H1 (cell line): ENCODE data around the gene CLGN. TPM values are rescaled to one million over a fixed set of nuclear protein-coding genes. Genes with fewer than 3 reads are reported as not detected.

ENCODE experiments used
- CTCF ChIA-PET: fragments of 300-600 bp; sonication (Branson Sonifier 250); formaldehyde crosslinking; loops from one replicate; lab custom pipeline; 2021; ENCODE audit not compliant: partially characterized antibody; lab: Charles Lee
- POLR2A ChIA-PET: fragments of 300-600 bp; sonication (Branson Sonifier 250); formaldehyde crosslinking; loops from one replicate; lab custom pipeline; 2021; ENCODE audit warnings: inconsistent platforms; ENCODE audit not compliant: partially characterized antibody; lab: Charles Lee
- DNase-seq, 2 experiments: peaks; one replicate each; pipeline versions ENCODE4 v3.0.0 to v3.0.0-alpha.2; 2010 to 2022; ENCODE audit warnings: low spot score in 2 of 2, low read depth in 1 of 2, mixed read lengths in 1 of 2
- FAIRE-seq: peaks from 2 replicates; lab custom pipeline; 2011; peaks lifted over from hg19 to GRCh38; lab: Jason Lieb, UNC
- H2AFZ ChIP-seq: 2 replicates; pipeline ENCODE4 v1.8.1; 2012; ENCODE audit warnings: low read length, inconsistent platforms
- H2AK5ac ChIP-seq: 2 replicates; pipeline ENCODE4 v1.6.1; 2013; ENCODE audit warnings: low read depth, low read length
- H2BK120ac ChIP-seq: replicated peaks from 2 replicates; pipeline ENCODE3; 2013; ENCODE audit warnings: low read depth, low read length, inconsistent platforms
- H2BK12ac ChIP-seq: 2 replicates; pipeline ENCODE4 v1.6.1; 2013; ENCODE audit warnings: low read depth, low read length
- H2BK15ac ChIP-seq: 2 replicates; pipeline ENCODE4 v1.6.1; 2013; ENCODE audit warnings: low read length
- H2BK20ac ChIP-seq: 2 replicates; pipeline ENCODE4 v1.6.1; 2013; ENCODE audit warnings: low read length
- H2BK5ac ChIP-seq: 2 replicates; pipeline ENCODE4 v1.6.1; 2013; ENCODE audit warnings: low read depth, low read length
- H3K14ac ChIP-seq: 2 replicates; pipeline ENCODE4 v1.6.1; 2013; ENCODE audit warnings: inconsistent platforms; ENCODE audit not compliant: insufficient read length
- H3K18ac ChIP-seq: 2 replicates; pipeline ENCODE4 v1.6.1; 2013; ENCODE audit warnings: low read length; ENCODE audit errors: extremely low read depth
- H3K23ac ChIP-seq: 2 replicates; pipeline ENCODE4 v1.6.1; 2013; ENCODE audit warnings: inconsistent platforms; ENCODE audit not compliant: insufficient read length
- H3K23me2 ChIP-seq: 2 replicates; pipeline ENCODE4 v1.6.1; 2013; ENCODE audit warnings: low read depth, low read length
- H3K27ac ChIP-seq: 2 replicates; pipeline ENCODE4 v1.6.1; 2011; ENCODE audit warnings: low read depth, low read length, inconsistent platforms
- H3K27me3 ChIP-seq, 4 experiments: replicated peaks in 1 of 4; 1 replicate in 1 of 4; 2 replicates in 3 of 4; pipeline versions ENCODE4 v1.6.1 to v1.8.1; 2011 to 2013; ENCODE audit warnings: low read length in 3 of 4, mild to moderate bottlenecking in 3 of 4, inconsistent platforms in 2 of 4, mixed read lengths in 2 of 4, moderate library complexity in 1 of 4; ENCODE audit not compliant: control insufficient read depth in 3 of 4, insufficient read depth in 3 of 4; ENCODE audit errors: extremely low read depth in 1 of 4
- H3K36me3 ChIP-seq, 4 experiments: 2 replicates each; pipeline versions ENCODE4 v1.6.1 to v1.8.1; 2011 to 2013; ENCODE audit warnings: mild to moderate bottlenecking in 4 of 4, low read length in 3 of 4, moderate library complexity in 2 of 4, control low read depth in 1 of 4, inconsistent platforms in 1 of 4; ENCODE audit not compliant: insufficient read depth in 4 of 4, control insufficient read depth in 2 of 4
- H3K4ac ChIP-seq: replicated peaks from 2 replicates; pipeline ENCODE3; 2013; ENCODE audit warnings: low read length, low read depth, mixed read lengths, inconsistent platforms; ENCODE audit not compliant: insufficient read length
- H3K4me1 ChIP-seq, 4 experiments: replicated peaks in 1 of 4; 1 replicate in 1 of 4; 2 replicates in 3 of 4; pipeline versions ENCODE4 v1.6.1 to v1.8.1; 2011 to 2013; ENCODE audit warnings: low read length in 3 of 4, inconsistent platforms in 2 of 4, mixed read lengths in 1 of 4; ENCODE audit not compliant: insufficient read depth in 4 of 4, control insufficient read depth in 3 of 4
- H3K4me2 ChIP-seq, 2 experiments: 2 replicates each; pipeline versions ENCODE4 v1.6.1 to v1.8.1; 2011 to 2013; ENCODE audit warnings: low read depth in 2 of 2, low read length in 2 of 2, control low read depth in 1 of 2, inconsistent platforms in 1 of 2, mild to moderate bottlenecking in 1 of 2; ENCODE audit not compliant: insufficient read depth in 1 of 2
- H3K4me3 ChIP-seq, 4 experiments: fragments of 200-600, 300-600 bp in 1 of 4; sonication (generic), shearing (Covaris generic), sonication (Bioruptor Twin) in 1 of 4; 2 replicates each; pipeline versions ENCODE4 v1.5.1 to v1.8.1; 2011 to 2016; ENCODE audit warnings: low read length in 4 of 4, low read depth in 3 of 4, control low read depth in 2 of 4, inconsistent platforms in 2 of 4, mild to moderate bottlenecking in 2 of 4, mixed read lengths in 1 of 4, moderate library complexity in 1 of 4; ENCODE audit not compliant: insufficient read depth in 2 of 4; ENCODE audit errors: extremely low read depth in 1 of 4
- H3K56ac ChIP-seq: replicated peaks from 2 replicates; pipeline ENCODE3; 2013; ENCODE audit warnings: low read depth, mild to moderate bottlenecking, mixed read lengths, low read length, inconsistent platforms; ENCODE audit not compliant: insufficient read length
- H3K79me1 ChIP-seq: 2 replicates; pipeline ENCODE4 v1.6.1; 2013; ENCODE audit warnings: low read depth, low read length, control low read depth
- H3K79me2 ChIP-seq, 2 experiments: 2 replicates each; pipeline versions ENCODE4 v1.6.1 to v1.8.1; 2012 to 2013; ENCODE audit warnings: low read length in 2 of 2, mild to moderate bottlenecking in 2 of 2, inconsistent platforms in 1 of 2; ENCODE audit not compliant: insufficient read depth in 2 of 2, control insufficient read depth in 1 of 2
- H3K9ac ChIP-seq, 4 experiments: replicated peaks in 1 of 4; 1 replicate in 1 of 4; 2 replicates in 3 of 4; pipeline versions ENCODE4 v1.6.1 to v1.8.1; 2011 to 2013; ENCODE audit warnings: low read depth in 3 of 4, low read length in 3 of 4, control low read depth in 2 of 4, mild to moderate bottlenecking in 2 of 4, moderate library complexity in 2 of 4, inconsistent platforms in 1 of 4; ENCODE audit errors: extremely low read depth in 1 of 4
- H3K9me3 ChIP-seq, 2 experiments: 2 replicates each; pipeline versions ENCODE4 v1.6.1 to v1.8.1; 2012 to 2013; ENCODE audit warnings: mild to moderate bottlenecking in 2 of 2, moderate library complexity in 2 of 2, control low read depth in 1 of 2, inconsistent platforms in 1 of 2, low read depth in 1 of 2, low read length in 1 of 2, mixed read lengths in 1 of 2; ENCODE audit not compliant: insufficient read depth in 2 of 2
- H4K20me1 ChIP-seq, 2 experiments: replicated peaks in 1 of 2; 2 replicates each; pipeline versions ENCODE3 to v1.8.1; 2011 to 2013; ENCODE audit warnings: inconsistent platforms in 2 of 2, low read length in 2 of 2, mild to moderate bottlenecking in 1 of 2; ENCODE audit not compliant: insufficient read depth in 2 of 2, control insufficient read depth in 1 of 2
- H4K5ac ChIP-seq: 2 replicates; pipeline ENCODE4 v1.6.1; 2013; ENCODE audit warnings: low read length, low read depth, mixed read lengths, inconsistent platforms; ENCODE audit not compliant: insufficient read length
- H4K8ac ChIP-seq: 2 replicates; pipeline ENCODE4 v1.8.0; 2013; ENCODE audit warnings: mild to moderate bottlenecking, moderate library complexity, low read length, inconsistent platforms; ENCODE audit not compliant: insufficient read depth; ENCODE audit errors: extremely low read depth
- H4K91ac ChIP-seq: replicated peaks from 2 replicates; pipeline ENCODE3; 2013; ENCODE audit warnings: low read length, mixed read lengths, inconsistent platforms; ENCODE audit not compliant: insufficient read length
- BRCA1 ChIP-seq: IDR thresholded peaks from 2 replicates; pipeline ENCODE4 v1.6.1; 2012; ENCODE audit warnings: low read depth, low read length, improper control_type of control experiment
- CBX8 ChIP-seq: fragments of 300-800, 300-1000 bp; sonication (generic); IDR thresholded peaks from 2 replicates; pipeline ENCODE4 v1.7.1; 2016; ENCODE audit warnings: low read depth, low read length, borderline replicate concordance
- CEBPB ChIP-seq: IDR thresholded peaks from 2 replicates; pipeline ENCODE4 v1.6.1; 2012; ENCODE audit warnings: low read depth, low read length
- CHD2 ChIP-seq: IDR thresholded peaks from 2 replicates; pipeline ENCODE4 v1.6.1; 2012; ENCODE audit warnings: low read length, improper control_type of control experiment
- CREB1 ChIP-seq: IDR thresholded peaks from 2 replicates; pipeline ENCODE4 v1.6.1; 2012; ENCODE audit warnings: inconsistent platforms
- EGR1 ChIP-seq: IDR thresholded peaks from 2 replicates; pipeline ENCODE4 v1.6.1; 2011; ENCODE audit warnings: low read depth, low read length, borderline replicate concordance
- HDAC6 ChIP-seq: IDR thresholded peaks from one replicate; pipeline ENCODE4 v1.7.1; 2012; ENCODE audit warnings: low read depth, mild to moderate bottlenecking, inconsistent platforms, low read length, moderate library complexity
- KDM4A ChIP-seq: IDR thresholded peaks from one replicate; pipeline ENCODE4 v1.7.1; 2012; ENCODE audit warnings: low read depth, mild to moderate bottlenecking, moderate library complexity, low read length, inconsistent platforms; ENCODE audit not compliant: severe bottlenecking
- POLR2A ChIP-seq, 2 experiments: IDR thresholded peaks; 1 replicate in 1 of 2; 2 replicates in 1 of 2; pipeline ENCODE4 v1.6.1; 2011; ENCODE audit warnings: low read depth in 2 of 2, low read length in 2 of 2, mild to moderate bottlenecking in 2 of 2; ENCODE audit errors: control extremely low read depth in 1 of 2
- POLR2AphosphoS5 ChIP-seq: IDR thresholded peaks from 2 replicates; pipeline ENCODE4 v1.6.1; 2011; ENCODE audit warnings: low read depth, low read length
- RBBP5 ChIP-seq: IDR thresholded peaks from 2 replicates; pipeline ENCODE4 v1.7.1; 2012; ENCODE audit warnings: low read depth, mild to moderate bottlenecking, inconsistent platforms, low read length, moderate library complexity, borderline replicate concordance
- SAP30 ChIP-seq: fragments of 300-600 bp; sonication (generic); IDR thresholded peaks from 2 replicates; pipeline ENCODE4 v1.7.1; 2012; ENCODE audit warnings: low read length, moderate library complexity, mild to moderate bottlenecking, inconsistent platforms; ENCODE audit not compliant: insufficient read depth, insufficient replicate concordance
- TAF7 ChIP-seq: optimal IDR thresholded peaks from 2 replicates; pipeline ENCODE3; 2011; ENCODE audit warnings: low read depth, mild to moderate bottlenecking, inconsistent platforms, low read length, moderate library complexity, borderline replicate concordance
- WGBS, 2 experiments: shearing (Covaris generic) in 1 of 2; methylation state at CpG; one replicate each; pipeline versions ENCODE4 v1.1.6 to v1.1.7; 2013 to 2015; ENCODE audit warnings: low lambda C conversion rate in 2 of 2, mixed read lengths in 2 of 2, inconsistent platforms in 1 of 2, low coverage in 1 of 2, missing lambda C conversion rate in 1 of 2; ENCODE audit not compliant: insufficient replicate concordance in 2 of 2, insufficient coverage in 1 of 2, insufficient read length in 1 of 2; ENCODE audit errors: extremely low coverage in 1 of 2, missing lambda C conversion rate in 1 of 2; 5-methylcytosine and 5-hydroxymethylcytosine counted together
- polyA plus RNA-seq, 7 experiments: library from polyadenylated mRNA; depleted of rRNA in 3 of 7; stranded (reverse) in 5 of 7; unstranded in 2 of 7; fragments of >200 nt in 5 of 7; fragments of 200-250 nt in 2 of 7; gene quantifications; 1 replicate in 5 of 7; 2 replicates in 1 of 7; 4 replicates in 1 of 7; pipeline versions ENCODE4 v1.2.1 to v1.2.3, GENCODE V29; 2011 to 2013; ENCODE audit warnings: missing spikeins in 2 of 7, mixed read lengths in 2 of 7
- total RNA-seq: library from RNA; stranded (reverse); fragmentation: NEBNext Ultra II Directional; extraction: Animal tissue kit (Norgen Biotek cat#: 25700); gene quantifications from 2 replicates; pipeline ENCODE4 v1.2.1, GENCODE V29; 2021
- TF ChIP-seq, protein P1 (sequence below): IDR thresholded peaks from 2 replicates; pipeline ENCODE4 v1.6.1; 2011; ENCODE audit warnings: low read length, improper control_type of control experiment

CLGN gene
- total and polyA plus RNA-seq, 2 of the 8 experiments (the other 6 are each of a cell fraction or from before 2014, with no cell fraction given), result 1.7 to 3.1 TPM

DNA sequence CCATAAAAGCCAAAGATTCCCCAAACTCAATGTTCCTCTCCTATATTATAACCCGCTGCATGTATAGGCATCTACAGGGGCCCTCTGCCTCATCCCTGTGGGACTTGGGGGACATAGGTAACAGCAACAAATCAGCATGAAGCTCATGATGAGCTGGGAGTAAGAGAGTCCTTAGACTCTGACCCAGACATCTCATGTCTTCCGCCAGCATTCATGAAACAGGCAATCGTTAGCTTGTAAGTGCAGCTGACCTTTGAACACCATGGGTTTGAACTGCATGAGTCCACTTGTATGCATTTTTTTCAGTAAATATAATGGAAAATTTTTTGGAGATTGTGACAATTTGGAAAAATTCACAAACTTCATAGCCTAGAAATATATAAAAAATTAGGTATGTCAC, 64.4 kb downstream of the CLGN start:
- no peak overlapping the region for H3K27ac ChIP-seq
- H3K4ac ChIP-seq, result no peak overlapping the region
- H3K27me3 ChIP-seq, result 0 out of 7 replicates have a peak, but pooled peaks cover 0 to 2% (median 0%) of the 10 kb centered on the region in 4 experiments
- H3K14ac ChIP-seq, result no peak overlapping the region
- H2AFZ ChIP-seq, result no peak overlapping the region
- ChIA-PET CTCF (interaction anchor here (0.6 to 2.2 kb wide), 7 partner anchors 10 to 54 kb away, joined by 3 to 8 read pairs (median 4); no protein-coding TSS in a partner anchor), POLR2A (no interaction called here)
- no peak overlapping the region for H3K4me2 ChIP-seq
- no peaks in the 10 kb centered on the region for H3K79me1 ChIP-seq
- H3K36me3 ChIP-seq, result no peaks in the 10 kb centered on the region
- no peak overlapping the region for H4K5ac ChIP-seq
- no peak overlapping the region for H2BK20ac ChIP-seq
- 78% methylated on average over 3 of the region's 3 CpGs; no CpG with 5 or more reads in 1 of the 2 experiments for WGBS, 2 experiments
- FAIRE-seq (no peak), DNase-seq (no peak)
- H2BK15ac ChIP-seq, result no peak overlapping the region
- no peak overlapping the region for H4K91ac ChIP-seq
- no peaks in the 10 kb centered on the region for H3K4me1 ChIP-seq
- H2BK12ac ChIP-seq, result no peak overlapping the region
- H4K8ac ChIP-seq, result no peak overlapping the region
- no peaks in the 10 kb centered on the region for H3K79me2 ChIP-seq
- H3K9me3 ChIP-seq, result no peaks in the 10 kb centered on the region
- no peak overlapping the region for H3K18ac ChIP-seq
- no peak overlapping the region for H3K4me3 ChIP-seq
- H3K9ac ChIP-seq, result no peak overlapping the region
- no peak overlapping the region for H2BK5ac ChIP-seq
- no peak overlapping the region for H2BK120ac ChIP-seq
- H3K23ac ChIP-seq, result no peak overlapping the region
- H3K56ac ChIP-seq, result no peak overlapping the region
- H3K23me2 ChIP-seq, result no peaks in the 10 kb centered on the region
- no peaks in the 10 kb centered on the region for H4K20me1 ChIP-seq
- H2AK5ac ChIP-seq, result no peak overlapping the region
- TF ChIP-seq CREB1 (no peak), HDAC6 (no peak), KDM4A (no peak), CEBPB (no peak), RBBP5 (no peak), CHD2 (no peak), CBX8 (no peak), POLR2AphosphoS5 (no peak), POLR2A (IDR thresholded peaks at IDR 0.05; ENCODE audit: control extremely low read depth in 1 of 2, low read depth in 2 of 2, low read length in 2 of 2) (no peak), BRCA1 (no peak), SAP30 (no peak), TAF7 (no peak), EGR1 (no peak)
- TF ChIP-seq, protein P1, sequence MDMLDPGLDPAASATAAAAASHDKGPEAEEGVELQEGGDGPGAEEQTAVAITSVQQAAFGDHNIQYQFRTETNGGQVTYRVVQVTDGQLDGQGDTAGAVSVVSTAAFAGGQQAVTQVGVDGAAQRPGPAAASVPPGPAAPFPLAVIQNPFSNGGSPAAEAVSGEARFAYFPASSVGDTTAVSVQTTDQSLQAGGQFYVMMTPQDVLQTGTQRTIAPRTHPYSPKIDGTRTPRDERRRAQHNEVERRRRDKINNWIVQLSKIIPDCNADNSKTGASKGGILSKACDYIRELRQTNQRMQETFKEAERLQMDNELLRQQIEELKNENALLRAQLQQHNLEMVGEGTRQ, result no peak
